OCI-LY1 (cell line): ENCODE measurements around the gene BDNF.

Experiments used
- H2AFZ ChIP-seq: fragments of 200-600 bp; sonication (generic), shearing (Covaris generic); 2 replicates; pipeline ENCODE4 v1.6.0; 2014; ENCODE audit warnings: antibody characterized with exemption, mild to moderate bottlenecking, low read length
- H3F3A ChIP-seq: fragments of 200-600 bp; sonication (generic), shearing (Covaris generic); 2 replicates; pipeline ENCODE4 v1.6.0; 2014; ENCODE audit warnings: mild to moderate bottlenecking, antibody characterized with exemption, low read length, moderate library complexity; ENCODE audit not compliant: insufficient read depth
- H3K27ac ChIP-seq: fragments of 200-600 bp; sonication (generic); 2 replicates; pipeline ENCODE4 v1.5.1; 2014; ENCODE audit warnings: low read length, mixed run types, mild to moderate bottlenecking, low read depth; ENCODE audit not compliant: poor library complexity, severe bottlenecking
- H3K27me3 ChIP-seq: fragments of 200-600 bp; sonication (generic); 2 replicates; pipeline ENCODE4 v1.6.0; 2014; ENCODE audit warnings: antibody characterized with exemption, mild to moderate bottlenecking, low read length, moderate library complexity; ENCODE audit not compliant: insufficient read depth
- H3K36me3 ChIP-seq: fragments of 200-600 bp; sonication (generic); 2 replicates; pipeline ENCODE4 v1.6.1; 2014; ENCODE audit warnings: mild to moderate bottlenecking, antibody characterized with exemption, low read length, moderate library complexity, mixed read lengths; ENCODE audit not compliant: insufficient read depth
- H3K4me1 ChIP-seq: fragments of 200-600 bp; sonication (generic); 2 replicates; pipeline ENCODE4 v1.5.1; 2014; ENCODE audit warnings: mild to moderate bottlenecking, low read length, moderate library complexity; ENCODE audit not compliant: insufficient read depth, severe bottlenecking
- H3K4me2 ChIP-seq: fragments of 200-600 bp; sonication (generic), shearing (Covaris generic); 2 replicates; pipeline ENCODE4 v1.6.1; 2014; ENCODE audit warnings: low read length
- H3K4me3 ChIP-seq: fragments of 200-600 bp; sonication (generic); 2 replicates; pipeline ENCODE4 v1.5.1; 2014; ENCODE audit warnings: low read length, low read depth, mild to moderate bottlenecking, mixed read lengths; ENCODE audit not compliant: poor library complexity, severe bottlenecking
- H3K79me2 ChIP-seq: fragments of 200-600 bp; shearing (Covaris generic); 2 replicates; pipeline ENCODE4 v1.6.1; 2016; ENCODE audit warnings: mixed run types, low read length, mixed read lengths; ENCODE audit not compliant: insufficient read depth
- H3K9ac ChIP-seq: fragments of 200-600 bp; sonication (generic), shearing (Covaris generic); 2 replicates; pipeline ENCODE4 v1.6.1; 2014; ENCODE audit warnings: mild to moderate bottlenecking, low read length, mixed read lengths
- H3K9me2 ChIP-seq: fragments of 200-600 bp; sonication (generic), shearing (Covaris generic); 2 replicates; pipeline ENCODE4 v1.6.1; 2014; ENCODE audit warnings: low read depth, mild to moderate bottlenecking, low read length, mixed read lengths
- H3K9me3 ChIP-seq: fragments of 200-600 bp; shearing (Covaris generic); 2 replicates; pipeline ENCODE4 v1.6.1; 2014; ENCODE audit warnings: low read length, mixed read lengths
- H4K20me1 ChIP-seq: fragments of 200-600 bp; sonication (generic), shearing (Covaris generic); 2 replicates; pipeline ENCODE4 v1.6.0; 2016; ENCODE audit warnings: mild to moderate bottlenecking, low read length; ENCODE audit not compliant: insufficient read depth
- CTCF ChIP-seq: fragments of 200-600 bp; sonication (generic), shearing (Covaris generic); IDR thresholded peaks from 2 replicates; pipeline ENCODE4 v1.5.1; 2017; ENCODE audit warnings: mild to moderate bottlenecking, antibody characterized with exemption, low read length, moderate library complexity, mixed read lengths
- EZH2 ChIP-seq: fragments of 200-600 bp; sonication (generic), shearing (Covaris generic); IDR thresholded peaks from 2 replicates; pipeline ENCODE4 v1.8.0; 2017; ENCODE audit warnings: borderline replicate concordance, mixed run types, mild to moderate bottlenecking, antibody characterized with exemption, low read length, moderate library complexity, mixed read lengths

BDNF gene

GRCh38 chr11:27716216-27716615, 16.0 kb upstream of the BDNF start:
- Histone ChIP-seq H3K9me3 (no peaks in the 10 kb centered on the region), H3F3A (no peaks in the 10 kb centered on the region), H3K27ac (no peak overlapping the region), H3K4me1 (no peaks in the 10 kb centered on the region), H4K20me1 (no peaks in the 10 kb centered on the region), H3K4me3 (no peak overlapping the region), H3K9ac (no peak overlapping the region), H3K36me3 (no peaks in the 10 kb centered on the region), H3K79me2 (no peaks in the 10 kb centered on the region), H3K27me3 (no peaks in the 10 kb centered on the region), H2AFZ (no peak overlapping the region), H3K4me2 (no peak overlapping the region), H3K9me2 (no peaks in the 10 kb centered on the region)
- TF ChIP-seq EZH2 = no peak
- TF ChIP-seq CTCF = no peak

DNA sequence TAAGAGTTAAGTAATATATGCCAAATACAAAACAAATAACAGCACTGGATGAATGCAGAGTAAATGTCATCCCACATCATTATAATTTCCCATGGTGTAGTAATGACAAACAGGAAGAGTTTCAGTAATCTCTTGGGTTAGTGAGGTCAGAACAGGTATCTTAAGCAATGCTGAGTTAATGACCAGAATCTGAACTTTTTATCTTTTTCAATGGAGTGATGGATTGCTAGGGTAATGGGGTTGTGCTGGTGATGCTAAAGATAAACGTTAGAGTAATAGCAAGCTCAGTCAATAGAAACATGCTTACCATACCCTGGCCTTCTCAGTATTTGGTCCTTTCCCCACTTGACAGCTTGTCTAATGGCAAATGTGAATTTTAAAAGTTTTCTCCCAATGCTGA, 11.5 kb upstream of the BDNF start:
- no peaks in the 10 kb centered on the region for H3K9me2 ChIP-seq

GRCh38 chr11:27710536-27710935, 10.3 kb upstream of the BDNF start:
- Histone ChIP-seq H3F3A (no peaks in the 10 kb centered on the region), H3K9me3 (no peaks in the 10 kb centered on the region), H3K4me3 (no peak overlapping the region), H3K79me2 (no peaks in the 10 kb centered on the region), H3K27ac (no peak overlapping the region), H3K27me3 (no peaks in the 10 kb centered on the region), H3K36me3 (no peaks in the 10 kb centered on the region), H2AFZ (no peak overlapping the region), H3K4me2 (no peak overlapping the region), H3K4me1 (no peaks in the 10 kb centered on the region), H4K20me1 (no peaks in the 10 kb centered on the region), H3K9ac (no peak overlapping the region), H3K9me2 (no peaks in the 10 kb centered on the region)
- TF ChIP-seq CTCF (no peak), EZH2 (no peak)

More for the DNA sequence above, 11.5 kb upstream of the BDNF start:
- Histone ChIP-seq H3K4me3 (no peak overlapping the region), H4K20me1 (no peaks in the 10 kb centered on the region), H3K27me3 (no peaks in the 10 kb centered on the region), H2AFZ (no peak overlapping the region), H3K4me2 (no peak overlapping the region), H3K9ac (no peak overlapping the region), H3K9me3 (no peaks in the 10 kb centered on the region), H3K27ac (no peak overlapping the region), H3K4me1 (no peaks in the 10 kb centered on the region), H3F3A (no peaks in the 10 kb centered on the region), H3K79me2 (no peaks in the 10 kb centered on the region), H3K36me3 (no peaks in the 10 kb centered on the region)
- no peak for TF ChIP-seq EZH2
- TF ChIP-seq CTCF = no peak
